Astrocyte of the spinal cord (primary cell): ENCODE results near the gene NAPB.

Experiments
- DNase-seq: peaks from one replicate; pipeline ENCODE4 v3.0.0; 2011; ENCODE audit warnings: low read depth, low spot score
- H3K4me3 ChIP-seq: 2 replicates; pipeline ENCODE4 v1.5.1; 2011; ENCODE audit warnings: low read depth, mild to moderate bottlenecking, low read length, moderate library complexity
- in situ Hi-C: cut with HindIII; loops from 2 replicates; pipeline ENCODE4 v1.10.0; 2017; ENCODE audit warnings: low sequenced_read_pairs
- TF ChIP-seq, protein P1 (sequence below): IDR thresholded peaks from 2 replicates; pipeline ENCODE4 v1.5.1; 2012; ENCODE audit warnings: low read depth, mild to moderate bottlenecking, low read length, inconsistent platforms

NAPB gene

DNA sequence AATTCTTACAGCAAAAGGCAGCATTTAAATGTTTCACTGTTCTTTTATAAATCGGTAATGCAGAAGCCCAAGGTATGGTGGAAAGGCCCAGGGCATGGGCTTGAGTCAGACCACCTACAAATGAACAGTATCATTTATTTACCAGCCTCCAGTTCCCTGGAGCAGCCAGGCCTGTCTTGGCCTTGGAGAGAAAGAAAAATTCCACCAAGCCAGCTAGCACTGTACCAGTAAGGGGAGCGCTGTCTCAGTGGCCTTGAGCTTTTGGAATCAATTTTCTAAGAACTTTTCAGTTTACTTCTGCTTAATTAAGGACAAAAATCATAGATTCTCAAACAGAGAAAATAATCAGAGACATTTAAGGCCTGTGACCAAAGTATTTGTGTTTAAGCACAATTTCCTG lies 12.3 kb downstream of the NAPB start:
- TF ChIP-seq, protein P1, sequence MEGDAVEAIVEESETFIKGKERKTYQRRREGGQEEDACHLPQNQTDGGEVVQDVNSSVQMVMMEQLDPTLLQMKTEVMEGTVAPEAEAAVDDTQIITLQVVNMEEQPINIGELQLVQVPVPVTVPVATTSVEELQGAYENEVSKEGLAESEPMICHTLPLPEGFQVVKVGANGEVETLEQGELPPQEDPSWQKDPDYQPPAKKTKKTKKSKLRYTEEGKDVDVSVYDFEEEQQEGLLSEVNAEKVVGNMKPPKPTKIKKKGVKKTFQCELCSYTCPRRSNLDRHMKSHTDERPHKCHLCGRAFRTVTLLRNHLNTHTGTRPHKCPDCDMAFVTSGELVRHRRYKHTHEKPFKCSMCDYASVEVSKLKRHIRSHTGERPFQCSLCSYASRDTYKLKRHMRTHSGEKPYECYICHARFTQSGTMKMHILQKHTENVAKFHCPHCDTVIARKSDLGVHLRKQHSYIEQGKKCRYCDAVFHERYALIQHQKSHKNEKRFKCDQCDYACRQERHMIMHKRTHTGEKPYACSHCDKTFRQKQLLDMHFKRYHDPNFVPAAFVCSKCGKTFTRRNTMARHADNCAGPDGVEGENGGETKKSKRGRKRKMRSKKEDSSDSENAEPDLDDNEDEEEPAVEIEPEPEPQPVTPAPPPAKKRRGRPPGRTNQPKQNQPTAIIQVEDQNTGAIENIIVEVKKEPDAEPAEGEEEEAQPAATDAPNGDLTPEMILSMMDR = no peak
- no peak overlapping the region for H3K4me3 ChIP-seq
- in situ Hi-C loops = no loop called here
- DNase-seq = no peak

GRCh38 chr20:23407781-23408464 lies 13.4 kb downstream of the NAPB start:
- TF ChIP-seq, protein P1 = no peak
- no peak overlapping the region for H3K4me3 ChIP-seq
- in situ Hi-C loops = no loop called here
- DNase-seq = no peak

GRCh38 chr20:23406880-23407279 lies 14.4 kb downstream of the NAPB start:
- TF ChIP-seq, protein P1 = no peak
- in situ Hi-C loops = no loop called here

GRCh38 chr20:23404196-23404595 lies 17.1 kb downstream of the NAPB start:
- DNase-seq = no peak
- in situ Hi-C loops = no loop called here
- H3K4me3 ChIP-seq = no peak overlapping the region
- TF ChIP-seq, protein P1 = no peak

More at GRCh38 chr20:23406880-23407279, 14.4 kb downstream of the NAPB start:
- no peak overlapping the region for H3K4me3 ChIP-seq
- no peak for DNase-seq

GRCh38 chr20:23403751-23404150 lies 17.5 kb downstream of the NAPB start:
- DNase-seq = no peak
- no peak overlapping the region for H3K4me3 ChIP-seq
- in situ Hi-C loops = no loop called here
- TF ChIP-seq, protein P1 = no peak

DNA sequence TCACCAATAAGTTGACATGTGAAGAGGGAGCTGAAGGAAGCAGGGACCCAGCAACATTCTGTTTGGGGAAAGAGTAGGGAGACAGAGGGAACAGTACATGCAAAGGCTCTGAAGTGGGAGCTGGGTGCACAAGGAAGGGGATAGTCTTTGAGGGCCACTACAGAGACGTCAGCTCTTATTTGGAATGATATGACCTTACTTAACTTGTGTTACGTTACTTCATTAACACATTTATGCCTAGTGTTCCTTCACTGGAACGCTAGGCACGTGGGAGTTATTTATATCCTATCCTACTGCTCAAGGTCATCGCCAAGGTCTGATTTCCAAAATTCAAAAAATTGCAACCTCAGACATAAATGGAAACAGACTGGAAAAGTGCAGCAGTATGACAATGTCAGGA lies 20.2 kb downstream of the NAPB start:
- in situ Hi-C loops = no loop called here
- no peak for DNase-seq
- TF ChIP-seq, protein P1 = no peak
- no peak overlapping the region for H3K4me3 ChIP-seq
